ENCODE measurements around the gene VEGFB.

GRCh38 chr11:64230171-64230984, 4.0 kb upstream of the VEGFB start, which contains the start of gene DNAJC4:
- TF ChIP-seq CTCF (IDR thresholded peaks at IDR 0.05; ENCODE audit: extremely low read depth in 1 of 2, insufficient read depth in 1 of 2, low read depth in 1 of 2, low read length in 2 of 2) (no peak), JUN (IDR thresholded peaks at IDR 0.05; ENCODE audit: borderline replicate concordance, insufficient read depth, insufficient read length, low read depth) (no peak), EZH2 (IDR thresholded peaks at IDR 0.05; ENCODE audit: borderline replicate concordance, low read depth, low read length, severe bottlenecking) (no peak), POLR2AphosphoS5 (IDR thresholded peaks at IDR 0.05; ENCODE audit: insufficient read depth, low read depth, low read length) (peak; percentile 66)
